ENCODE data around the gene STIL. TPM values are rescaled to one million over a fixed set of nuclear protein-coding genes. Genes with fewer than 3 reads are reported as not detected.
A peak's percentile ranks its signal among the peaks of the same experiment; 100 is the strongest.
"Not testable (repeated sequence)": the region's sequence is repeated elsewhere in the genome, so short reads cannot be mapped to it uniquely, and the experiment has no call there.

The STIL gene
- total RNA-seq, 1 experiment from 2014 or later, result 29.4 TPM

DNA sequence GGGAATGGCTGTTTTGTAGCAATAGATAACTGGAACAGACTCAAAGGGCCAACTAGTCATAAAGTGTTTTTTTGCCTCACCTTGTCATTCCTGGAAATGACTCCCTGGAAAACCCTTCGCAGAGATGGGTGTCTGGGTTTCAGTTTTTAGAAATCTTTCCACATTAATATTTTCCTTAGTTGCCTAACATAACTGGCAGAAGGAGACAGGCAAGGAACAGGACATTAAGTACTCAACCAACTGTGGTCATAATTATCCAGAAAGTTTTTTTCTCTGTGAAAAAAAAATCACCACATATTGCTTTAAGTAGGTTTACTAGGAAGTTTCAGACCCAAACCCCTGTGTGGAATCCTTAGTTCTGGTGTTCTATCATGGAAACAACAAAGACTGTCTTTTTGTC, 16.3 kb upstream of the STIL start:
- no peak overlapping the region for H3K4me2 ChIP-seq (ENCODE audit: low read depth, low read length, poor library complexity, severe bottlenecking)
- H3K4me1 ChIP-seq (ENCODE audit: low read length), result peaks cover 17% of the 10 kb centered on the region
- H4K20me1 ChIP-seq (ENCODE audit: insufficient read depth, low read depth, low read length), result no peaks in the 10 kb centered on the region
- H3K9me2 ChIP-seq (replicated peaks; ENCODE audit: insufficient read depth, low read length), result no peaks in the 10 kb centered on the region
- peaks cover 11% of the 10 kb centered on the region for H3K79me2 ChIP-seq (ENCODE audit: low read length)
- no peak overlapping the region for H2AFZ ChIP-seq (ENCODE audit: low read length)
- H3K9ac ChIP-seq (ENCODE audit: low read length), result no peak overlapping the region
- no peaks in the 10 kb centered on the region for H3K27me3 ChIP-seq (ENCODE audit: low read length)
- DNase-seq, result no peak
- H3K4me3 ChIP-seq (ENCODE audit: low read length), result no peak overlapping the region
- no peaks in the 10 kb centered on the region for H3K36me3 ChIP-seq (ENCODE audit: insufficient read depth, low read length)
- H3K9me3 ChIP-seq (ENCODE audit: low read length), result no peaks in the 10 kb centered on the region
- no peak overlapping the region for H3K27ac ChIP-seq (ENCODE audit: low read length)

DNA sequence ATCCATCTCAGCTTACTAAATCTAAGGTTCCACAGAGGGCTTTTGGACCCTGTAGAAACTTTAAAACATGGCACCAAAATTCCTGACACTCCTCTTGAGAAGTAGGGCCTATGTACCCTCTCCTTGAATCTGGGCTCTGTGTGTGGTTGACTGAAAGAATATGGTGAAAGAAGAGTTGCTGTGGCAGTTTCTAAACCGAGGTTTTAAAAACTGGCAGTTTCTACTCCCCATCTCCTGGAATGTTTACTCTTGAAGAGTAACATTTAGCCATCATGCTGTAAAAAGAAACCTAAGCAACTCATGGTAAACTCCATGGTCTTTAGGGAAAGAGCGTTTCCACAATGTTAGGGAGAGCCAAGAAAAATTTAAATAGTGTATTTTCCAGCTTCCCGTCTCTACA, 15.0 kb upstream of the STIL start:
- Histone ChIP-seq H3K9me3 (ENCODE audit: low read length) (no peaks in the 10 kb centered on the region), H3K27me3 (ENCODE audit: low read length) (no peaks in the 10 kb centered on the region), H3K36me3 (ENCODE audit: insufficient read depth, low read length) (no peaks in the 10 kb centered on the region), H3K9me2 (replicated peaks; ENCODE audit: insufficient read depth, low read length) (no peaks in the 10 kb centered on the region), H3K27ac (ENCODE audit: low read length) (no peak overlapping the region), H2AFZ (ENCODE audit: low read length) (no peak overlapping the region), H3K4me2 (ENCODE audit: low read depth, low read length, poor library complexity, severe bottlenecking) (no peak overlapping the region), H3K9ac (ENCODE audit: low read length) (no peak overlapping the region), H3K79me2 (ENCODE audit: low read length) (no peaks in the 10 kb centered on the region), H3K4me3 (ENCODE audit: low read length) (no peak overlapping the region), H4K20me1 (ENCODE audit: insufficient read depth, low read depth, low read length) (no peaks in the 10 kb centered on the region), H3K4me1 (ENCODE audit: low read length) (peaks cover 20% of the 10 kb centered on the region)
- no peak for DNase-seq

GRCh38 chr1:47326271-47326670, 12.3 kb upstream of the STIL start:
- Histone ChIP-seq H3K4me1 (ENCODE audit: low read length) (peaks cover 16% of the 10 kb centered on the region), H3K4me2 (ENCODE audit: low read depth, low read length, poor library complexity, severe bottlenecking) (no peak overlapping the region), H4K20me1 (ENCODE audit: insufficient read depth, low read depth, low read length) (no peaks in the 10 kb centered on the region), H3K27me3 (ENCODE audit: low read length) (no peaks in the 10 kb centered on the region), H3K9ac (ENCODE audit: low read length) (no peak overlapping the region), H3K4me3 (ENCODE audit: low read length) (no peak overlapping the region), H3K9me3 (ENCODE audit: low read length) (no peaks in the 10 kb centered on the region), H3K9me2 (replicated peaks; ENCODE audit: insufficient read depth, low read length) (no peaks in the 10 kb centered on the region), H3K36me3 (ENCODE audit: insufficient read depth, low read length) (no peaks in the 10 kb centered on the region), H3K79me2 (ENCODE audit: low read length) (no peaks in the 10 kb centered on the region), H2AFZ (ENCODE audit: low read length) (no peak overlapping the region), H3K27ac (ENCODE audit: low read length) (no peak overlapping the region)
- DNase-seq, result no peak

- Histone ChIP-seq H4K20me1 (ENCODE audit: insufficient read depth, low read depth, low read length) (no peaks in the 10 kb centered on the region), H3K9me3 (ENCODE audit: low read length) (no peaks in the 10 kb centered on the region), H3K79me2 (ENCODE audit: low read length) (no peaks in the 10 kb centered on the region), H3K9ac (ENCODE audit: low read length) (no peak overlapping the region), H3K9me2 (replicated peaks; ENCODE audit: insufficient read depth, low read length) (no peaks in the 10 kb centered on the region), H2AFZ (ENCODE audit: low read length) (no peak overlapping the region), H3K4me3 (ENCODE audit: low read length) (no peak overlapping the region), H3K36me3 (ENCODE audit: insufficient read depth, low read length) (no peaks in the 10 kb centered on the region), H3K27me3 (ENCODE audit: low read length) (no peaks in the 10 kb centered on the region), H3K27ac (ENCODE audit: low read length) (no peak overlapping the region), H3K4me1 (ENCODE audit: low read length) (peaks cover 16% of the 10 kb centered on the region), H3K4me2 (ENCODE audit: low read depth, low read length, poor library complexity, severe bottlenecking) (no peak overlapping the region)
- DNase-seq, result no peak
These were observed 11.6 kb upstream of the STIL start for GRCh38 chr1:47325528-47325927.

DNA sequence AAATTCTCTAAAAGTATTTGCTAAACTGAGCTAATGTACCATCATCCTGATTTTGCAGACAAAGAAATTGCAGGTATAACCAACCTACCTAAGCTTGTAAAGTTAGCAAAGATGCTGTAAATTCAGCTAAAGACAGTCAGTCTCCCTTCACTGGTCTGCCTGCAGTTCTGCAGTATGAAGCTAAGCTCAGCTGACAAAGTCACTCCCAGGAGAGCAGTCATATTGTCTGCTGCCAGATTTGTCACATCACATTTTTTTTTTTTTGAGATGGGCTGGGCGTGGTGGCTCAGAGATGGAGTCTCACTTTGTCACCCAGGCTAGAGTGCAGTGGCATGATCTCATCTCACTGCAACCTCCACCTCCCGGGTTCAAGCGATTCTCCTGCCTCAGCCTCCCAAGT, 10.7 kb upstream of the STIL start:
- Histone ChIP-seq H4K20me1 (ENCODE audit: insufficient read depth, low read depth, low read length) (no peaks in the 10 kb centered on the region), H3K79me2 (ENCODE audit: low read length) (no peaks in the 10 kb centered on the region), H3K27ac (ENCODE audit: low read length) (0 out of 2 replicates have a peak overlapping the region, but pooled peaks have one; percentile 27), H3K9ac (ENCODE audit: low read length) (no peak overlapping the region), H3K4me2 (ENCODE audit: low read depth, low read length, poor library complexity, severe bottlenecking) (peak overlapping the region; percentile 5), H2AFZ (ENCODE audit: low read length) (no peak overlapping the region), H3K36me3 (ENCODE audit: insufficient read depth, low read length) (no peaks in the 10 kb centered on the region), H3K9me3 (ENCODE audit: low read length) (no peaks in the 10 kb centered on the region), H3K27me3 (ENCODE audit: low read length) (no peaks in the 10 kb centered on the region), H3K4me3 (ENCODE audit: low read length) (no peak overlapping the region), H3K4me1 (ENCODE audit: low read length) (peaks cover 16% of the 10 kb centered on the region), H3K9me2 (replicated peaks; ENCODE audit: insufficient read depth, low read length) (no peaks in the 10 kb centered on the region)
- DNase-seq, result peak; percentile 80

GRCh38 chr1:47323599-47324031, 9.7 kb upstream of the STIL start:
- Histone ChIP-seq H3K4me3 (ENCODE audit: low read length) (no peak overlapping the region), H4K20me1 (ENCODE audit: insufficient read depth, low read depth, low read length) (no peaks in the 10 kb centered on the region), H3K4me2 (ENCODE audit: low read depth, low read length, poor library complexity, severe bottlenecking) (no peak overlapping the region), H2AFZ (ENCODE audit: low read length) (no peak overlapping the region), H3K79me2 (ENCODE audit: low read length) (no peaks in the 10 kb centered on the region), H3K4me1 (ENCODE audit: low read length) (peaks cover 16% of the 10 kb centered on the region), H3K9me2 (replicated peaks; ENCODE audit: insufficient read depth, low read length) (no peaks in the 10 kb centered on the region), H3K9me3 (ENCODE audit: low read length) (no peaks in the 10 kb centered on the region), H3K36me3 (ENCODE audit: insufficient read depth, low read length) (no peaks in the 10 kb centered on the region), H3K27me3 (ENCODE audit: low read length) (no peaks in the 10 kb centered on the region), H3K9ac (ENCODE audit: low read length) (no peak overlapping the region), H3K27ac (ENCODE audit: low read length) (peak overlapping the region; percentile 22; the same call in 1 of the 2 replicates)
- no peak for DNase-seq

DNA sequence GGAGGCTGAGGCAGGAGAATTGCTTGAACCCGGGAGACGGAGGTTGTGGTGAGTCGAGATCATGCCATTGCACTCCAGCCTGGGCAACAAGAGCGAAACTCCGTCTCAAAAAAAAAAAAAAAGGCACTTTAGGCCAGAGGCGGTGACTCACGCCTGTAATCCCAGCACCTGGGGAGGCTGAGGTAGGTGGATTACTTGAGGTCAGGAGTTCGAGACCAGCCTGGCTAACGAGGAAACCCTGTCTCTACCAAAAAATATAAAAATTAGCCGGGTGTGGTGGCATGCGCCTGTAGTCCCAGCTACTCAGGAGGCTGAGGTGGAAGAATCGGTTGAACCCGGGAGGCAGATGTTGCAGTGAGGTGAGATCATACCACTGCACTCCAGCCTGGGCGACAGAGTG, 6.0 kb upstream of the STIL start:
- not testable (repeated sequence) for H3K9me3 ChIP-seq (ENCODE audit: low read length); H3K9me2 ChIP-seq (replicated peaks; ENCODE audit: insufficient read depth, low read length); H3K9ac ChIP-seq (ENCODE audit: low read length); H3K4me3 ChIP-seq (ENCODE audit: low read length); H3K27ac ChIP-seq (ENCODE audit: low read length); H3K27me3 ChIP-seq (ENCODE audit: low read length); H2AFZ ChIP-seq (ENCODE audit: low read length); H4K20me1 ChIP-seq (ENCODE audit: insufficient read depth, low read depth, low read length); H3K36me3 ChIP-seq (ENCODE audit: insufficient read depth, low read length); H3K4me2 ChIP-seq (ENCODE audit: low read depth, low read length, poor library complexity, severe bottlenecking); H3K79me2 ChIP-seq (ENCODE audit: low read length); DNase-seq
- peaks cover 16% of the 10 kb centered on the region for H3K4me1 ChIP-seq (ENCODE audit: low read length)

DNA sequence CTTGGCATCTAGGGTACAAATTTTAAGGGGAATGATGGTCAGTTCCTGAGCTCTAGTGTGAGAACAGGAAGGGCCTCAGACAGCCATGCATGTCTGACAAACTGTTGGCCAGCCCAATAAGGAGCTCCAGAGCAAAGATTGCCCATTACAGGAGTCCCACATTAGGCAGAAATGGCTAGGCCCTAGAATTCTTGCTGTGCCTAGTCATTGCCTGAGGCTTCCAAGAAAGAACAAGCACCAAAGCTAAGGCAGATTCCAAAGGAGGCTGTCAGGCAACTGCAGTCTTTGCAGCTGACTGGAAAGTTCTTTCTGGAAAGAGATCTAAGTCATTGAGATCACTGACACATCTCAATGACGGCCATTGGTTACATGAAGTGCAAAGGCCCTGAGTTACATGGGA, 3.9 kb upstream of the STIL start:
- H3K4me1 ChIP-seq (ENCODE audit: low read length), result peaks cover 4% of the 10 kb centered on the region; the same call in 1 of the 2 replicates
- H3K9me2 ChIP-seq (replicated peaks; ENCODE audit: insufficient read depth, low read length), result no peaks in the 10 kb centered on the region
- no peaks in the 10 kb centered on the region for H3K9me3 ChIP-seq (ENCODE audit: low read length)
- no peak overlapping the region for H2AFZ ChIP-seq (ENCODE audit: low read length)
- H3K9ac ChIP-seq (ENCODE audit: low read length), result no peak overlapping the region
- no peak for DNase-seq
- no peaks in the 10 kb centered on the region for H3K27me3 ChIP-seq (ENCODE audit: low read length)
- H3K79me2 ChIP-seq (ENCODE audit: low read length), result peaks cover 11% of the 10 kb centered on the region
- H3K27ac ChIP-seq (ENCODE audit: low read length), result no peak overlapping the region
- no peaks in the 10 kb centered on the region for H3K36me3 ChIP-seq (ENCODE audit: insufficient read depth, low read length)
- no peaks in the 10 kb centered on the region for H4K20me1 ChIP-seq (ENCODE audit: insufficient read depth, low read depth, low read length)
- H3K4me2 ChIP-seq (ENCODE audit: low read depth, low read length, poor library complexity, severe bottlenecking), result no peak overlapping the region
- H3K4me3 ChIP-seq (ENCODE audit: low read length), result no peak overlapping the region

DNA sequence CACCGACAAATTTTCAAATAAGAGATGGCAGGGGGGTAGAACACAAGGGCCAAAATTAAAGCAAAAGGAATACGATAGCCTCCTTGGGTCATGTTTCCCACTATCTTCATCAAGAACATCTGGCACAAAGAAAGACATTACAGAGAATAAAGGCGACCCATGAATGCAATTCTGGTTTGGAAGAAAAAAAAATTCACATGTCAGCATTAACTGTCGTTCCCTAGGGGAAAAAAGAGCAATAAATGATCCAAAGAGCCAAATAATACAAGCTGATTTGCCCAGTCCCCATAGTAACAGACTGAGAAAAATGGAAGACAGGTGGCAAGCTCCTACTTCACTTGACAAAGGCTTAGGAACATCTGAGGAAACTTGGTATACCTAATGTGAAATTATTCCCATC, 4.5 kb downstream of the STIL start:
- Histone ChIP-seq H3K79me2 (ENCODE audit: low read length) (peaks cover 59% of the 10 kb centered on the region), H3K4me2 (ENCODE audit: low read depth, low read length, poor library complexity, severe bottlenecking) (no peak overlapping the region), H3K4me1 (ENCODE audit: low read length) (peaks cover 7% of the 10 kb centered on the region), H3K36me3 (ENCODE audit: insufficient read depth, low read length) (peaks cover 26% of the 10 kb centered on the region), H3K4me3 (ENCODE audit: low read length) (no peak overlapping the region), H4K20me1 (ENCODE audit: insufficient read depth, low read depth, low read length) (no peaks in the 10 kb centered on the region), H3K27ac (ENCODE audit: low read length) (no peak overlapping the region), H3K9ac (ENCODE audit: low read length) (no peak overlapping the region), H2AFZ (ENCODE audit: low read length) (no peak overlapping the region), H3K9me3 (ENCODE audit: low read length) (no peaks in the 10 kb centered on the region), H3K9me2 (replicated peaks; ENCODE audit: insufficient read depth, low read length) (no peaks in the 10 kb centered on the region), H3K27me3 (ENCODE audit: low read length) (no peaks in the 10 kb centered on the region)
- no peak for DNase-seq
